Measurements from ENCODE around the gene PRRC2B.
A peak's percentile ranks its signal among the peaks of the same experiment; 100 is the strongest.
"Not testable (repeated sequence)": the region's sequence is repeated elsewhere in the genome, so short reads cannot be mapped to it uniquely, and the experiment has no call there.

Gene PRRC2B

GRCh38 chr9:131393622-131394463 lies at the start of gene PRRC2B:
TSS of gene PRRC2B (plus strand) at chr9:131394086. CDS start at chr9:131430145, 36,059 bp downstream.
- DNase-seq: peak; percentile 97

GRCh38 chr9:131344931-131345535 lies 48.9 kb upstream of the PRRC2B start:
- not testable (repeated sequence) for DNase-seq

- DNase-seq: no peak
Observed at GRCh38 chr9:131346559-131346958, 47.3 kb upstream of the PRRC2B start.

- no peak for DNase-seq
Observed at GRCh38 chr9:131347376-131348020, 46.4 kb upstream of the PRRC2B start.

GRCh38 chr9:131348631-131349521 lies 45.0 kb upstream of the PRRC2B start:
- DNase-seq: no peak

GRCh38 chr9:131349522-131349880 lies 44.4 kb upstream of the PRRC2B start:
- no peak for DNase-seq

- DNase-seq: peak; percentile 91
Observed at GRCh38 chr9:131349881-131350563, 43.9 kb upstream of the PRRC2B start.

- not testable (repeated sequence) for DNase-seq
Observed at GRCh38 chr9:131356479-131356878, 37.4 kb upstream of the PRRC2B start.

- no peak for DNase-seq
Observed at GRCh38 chr9:131358556-131358955, 35.3 kb upstream of the PRRC2B start.

- no peak for DNase-seq
Observed at GRCh38 chr9:131361202-131361833, 32.6 kb upstream of the PRRC2B start.

- no peak for DNase-seq
Observed at GRCh38 chr9:131365546-131365945, 28.3 kb upstream of the PRRC2B start.

GRCh38 chr9:131366761-131367401 lies 27.0 kb upstream of the PRRC2B start:
- DNase-seq: peak; percentile 73

- DNase-seq: no peak
Observed at GRCh38 chr9:131367450-131367849, 26.4 kb upstream of the PRRC2B start.

GRCh38 chr9:131370638-131371037 lies 23.2 kb upstream of the PRRC2B start:
- no peak for DNase-seq

GRCh38 chr9:131372599-131372973 lies 21.3 kb upstream of the PRRC2B start:
- DNase-seq: not testable (repeated sequence)

- not testable (repeated sequence) for DNase-seq
Observed at GRCh38 chr9:131374638-131375037, 19.2 kb upstream of the PRRC2B start.

- DNase-seq: no peak
Observed at GRCh38 chr9:131379056-131379455, 14.8 kb upstream of the PRRC2B start.

GRCh38 chr9:131382850-131383729 lies 10.8 kb upstream of the PRRC2B start:
- peak; percentile 92 for DNase-seq

- DNase-seq: no peak
Observed at GRCh38 chr9:131385296-131385695, 8.6 kb upstream of the PRRC2B start.

- no peak for DNase-seq
Observed at GRCh38 chr9:131386281-131386680, 7.6 kb upstream of the PRRC2B start.
